ENCODE results near the gene NLRC3. TPM values are rescaled to one million over a fixed set of nuclear protein-coding genes. Genes with fewer than 3 reads are reported as not detected.
A peak's percentile ranks its signal among the peaks of the same experiment; 100 is the strongest.
"Not testable (repeated sequence)": the region's sequence is repeated elsewhere in the genome, so short reads cannot be mapped to it uniquely, and the experiment has no call there.

NLRC3 gene
- total RNA-seq, 3 donors from 2014 or later (not counting 1 experiment from before 2014, with no cell fraction given) = 98.8 to 145 (median 133) TPM

DNA sequence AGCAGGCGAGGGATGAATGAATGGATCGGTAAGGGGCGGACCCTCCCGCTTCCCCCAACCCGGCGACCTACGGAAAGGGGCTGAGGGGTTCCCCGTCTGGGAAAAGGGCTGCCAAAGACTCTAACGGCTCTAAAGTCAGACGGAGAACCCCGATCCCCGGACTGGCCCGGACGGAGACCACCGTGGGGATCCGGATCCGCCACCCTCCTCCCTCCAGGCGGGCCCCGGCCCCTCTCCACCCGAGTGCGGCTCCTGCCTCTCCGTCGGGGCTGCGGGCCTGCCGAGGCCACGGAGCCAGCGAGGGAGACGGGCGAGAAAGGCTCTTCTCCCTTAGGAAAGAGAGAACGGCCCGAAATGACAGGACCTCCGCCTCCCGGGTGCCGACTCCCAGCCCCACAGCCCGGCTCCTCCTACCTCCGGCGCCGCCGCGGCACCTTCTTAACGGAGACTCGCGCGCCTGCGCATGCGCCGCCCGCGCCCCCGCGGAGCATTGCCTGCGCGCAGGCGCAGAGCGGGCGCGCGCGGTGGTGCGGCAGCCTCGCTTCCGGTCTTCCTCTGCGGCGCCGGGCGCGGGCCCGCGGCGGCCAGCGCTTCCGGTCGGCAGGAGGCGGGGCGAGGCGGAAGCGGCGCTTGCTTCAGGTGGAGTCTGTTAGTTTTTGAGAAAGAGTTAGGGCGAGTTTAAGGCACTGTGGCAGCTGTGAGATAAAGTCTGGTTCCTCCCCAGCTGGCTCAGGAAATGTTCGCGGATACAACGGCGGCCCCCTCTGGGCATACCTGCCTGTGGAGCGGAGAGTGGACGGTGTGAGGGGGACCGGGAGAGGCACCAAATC lies 34.2 kb upstream of the NLRC3 start, which contains the start of gene SLX4:
Gene SLX4, minus strand, starts transcription at position 461 of the 830 bp plus-strand sequence. CDS start 2,642 bp downstream, outside the sequence.
- peaks cover 48 to 49% of the 10 kb centered on the region in 2 donors for H3K4me1 Mint-ChIP-seq

DNA sequence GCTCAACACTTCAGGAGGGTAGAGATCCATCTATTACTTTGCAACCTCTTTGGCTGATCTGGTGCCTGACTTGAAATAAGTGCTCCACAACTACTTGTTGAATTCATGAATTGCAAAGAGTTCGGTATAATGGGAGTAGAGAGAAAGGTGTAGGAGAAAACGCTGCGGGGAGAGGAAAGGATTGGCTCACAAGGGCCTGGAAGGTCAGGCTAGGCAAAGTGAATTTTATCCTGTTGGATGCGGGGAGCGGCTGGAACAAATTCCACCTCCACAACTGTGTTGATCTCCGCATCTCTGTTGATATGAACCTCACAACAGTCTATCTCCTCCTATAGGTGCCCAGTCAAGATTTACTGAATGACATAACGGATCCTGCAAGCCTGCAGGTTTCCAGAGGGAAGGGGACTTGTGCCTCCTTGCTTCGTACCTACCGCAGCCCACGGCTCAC lies 33.5 kb upstream of the NLRC3 start:
- Mint-ChIP-seq H3K9me3 (no peaks in the 10 kb centered on the region), H3K4me3 (peak overlapping the region; percentile 85), H3K36me3 (no peaks in the 10 kb centered on the region), H3K27me3 (ENCODE audit: low read depth in 2 of 2) (no peaks in the 10 kb centered on the region), H3K27ac (peak overlapping the region; percentile 97 to 98), H3K4me1 (peaks cover 48 to 49% of the 10 kb centered on the region in 2 donors)
- WGBS (ENCODE audit: insufficient coverage) = 6% methylated on average over 10 of the region's 10 CpGs
- Histone ChIP-seq H3K4me1 (ENCODE audit: control insufficient read depth, insufficient read depth, low read length) (peaks cover 25% of the 10 kb centered on the region), H3K27ac (ENCODE audit: low read length) (peak overlapping the region; percentile 84), H3K36me3 (ENCODE audit: control insufficient read depth, insufficient read depth, low read length) (no peaks in the 10 kb centered on the region), H3K9me3 (ENCODE audit: control insufficient read depth, insufficient read depth, low read length) (no peaks in the 10 kb centered on the region), H3K4me3 (ENCODE audit: low read length) (peak overlapping the region; percentile 92), H3K27me3 (ENCODE audit: control insufficient read depth, insufficient read depth, low read length) (no peaks in the 10 kb centered on the region)
- TF ChIP-seq, protein P1, sequence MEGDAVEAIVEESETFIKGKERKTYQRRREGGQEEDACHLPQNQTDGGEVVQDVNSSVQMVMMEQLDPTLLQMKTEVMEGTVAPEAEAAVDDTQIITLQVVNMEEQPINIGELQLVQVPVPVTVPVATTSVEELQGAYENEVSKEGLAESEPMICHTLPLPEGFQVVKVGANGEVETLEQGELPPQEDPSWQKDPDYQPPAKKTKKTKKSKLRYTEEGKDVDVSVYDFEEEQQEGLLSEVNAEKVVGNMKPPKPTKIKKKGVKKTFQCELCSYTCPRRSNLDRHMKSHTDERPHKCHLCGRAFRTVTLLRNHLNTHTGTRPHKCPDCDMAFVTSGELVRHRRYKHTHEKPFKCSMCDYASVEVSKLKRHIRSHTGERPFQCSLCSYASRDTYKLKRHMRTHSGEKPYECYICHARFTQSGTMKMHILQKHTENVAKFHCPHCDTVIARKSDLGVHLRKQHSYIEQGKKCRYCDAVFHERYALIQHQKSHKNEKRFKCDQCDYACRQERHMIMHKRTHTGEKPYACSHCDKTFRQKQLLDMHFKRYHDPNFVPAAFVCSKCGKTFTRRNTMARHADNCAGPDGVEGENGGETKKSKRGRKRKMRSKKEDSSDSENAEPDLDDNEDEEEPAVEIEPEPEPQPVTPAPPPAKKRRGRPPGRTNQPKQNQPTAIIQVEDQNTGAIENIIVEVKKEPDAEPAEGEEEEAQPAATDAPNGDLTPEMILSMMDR (IDR thresholded peaks at IDR 0.05) = no peak
- peak in 1 of 2 donors; percentile 45 for DNase-seq
- intact Hi-C loops (cut with micrococcal nuclease) = loop anchor here (1.0 to 5.0 kb wide), 3 partner anchors 31 to 507 kb away; partner anchors contain the start of gene ADCY9
- ATAC-seq = no peak

More for the DNA sequence above, 34.2 kb upstream of the NLRC3 start, which contains the start of gene SLX4:
- H3K27ac Mint-ChIP-seq = peak within 1 kb of the TSS; percentile 97 to 98
- no peaks in the 10 kb centered on the region for H3K9me3 ChIP-seq (ENCODE audit: control insufficient read depth, insufficient read depth, low read length)
- H3K4me1 ChIP-seq (ENCODE audit: control insufficient read depth, insufficient read depth, low read length) = peaks cover 25% of the 10 kb centered on the region
- DNase-seq (peak; percentile 91 to 99), ATAC-seq (peak; percentile 87 to 95 (median 91))
- peak within 1 kb of the TSS; percentile 99 for H3K4me3 Mint-ChIP-seq
- H3K27me3 Mint-ChIP-seq (ENCODE audit: low read depth in 2 of 2) = no peaks in the 10 kb centered on the region
- peak within 1 kb of the TSS; percentile 95 for H3K4me3 ChIP-seq (ENCODE audit: low read length)
- no peaks in the 10 kb centered on the region for H3K36me3 ChIP-seq (ENCODE audit: control insufficient read depth, insufficient read depth, low read length)
- intact Hi-C loops (cut with micrococcal nuclease) = loop anchor here (1.0 to 5.0 kb wide), 3 partner anchors 32 to 506 kb away; partner anchors contain the start of gene ADCY9
- peak within 1 kb of the TSS; percentile 85 for H3K27ac ChIP-seq (ENCODE audit: low read length)
- under 1% methylated on average over 86 of the region's 86 CpGs for WGBS (ENCODE audit: insufficient coverage)
- no peaks in the 10 kb centered on the region for H3K27me3 ChIP-seq (ENCODE audit: control insufficient read depth, insufficient read depth, low read length)
- no peaks in the 10 kb centered on the region for H3K9me3 Mint-ChIP-seq
- TF ChIP-seq, protein P1 (IDR thresholded peaks at IDR 0.05) = no peak
- H3K36me3 Mint-ChIP-seq = no peaks in the 10 kb centered on the region

DNA sequence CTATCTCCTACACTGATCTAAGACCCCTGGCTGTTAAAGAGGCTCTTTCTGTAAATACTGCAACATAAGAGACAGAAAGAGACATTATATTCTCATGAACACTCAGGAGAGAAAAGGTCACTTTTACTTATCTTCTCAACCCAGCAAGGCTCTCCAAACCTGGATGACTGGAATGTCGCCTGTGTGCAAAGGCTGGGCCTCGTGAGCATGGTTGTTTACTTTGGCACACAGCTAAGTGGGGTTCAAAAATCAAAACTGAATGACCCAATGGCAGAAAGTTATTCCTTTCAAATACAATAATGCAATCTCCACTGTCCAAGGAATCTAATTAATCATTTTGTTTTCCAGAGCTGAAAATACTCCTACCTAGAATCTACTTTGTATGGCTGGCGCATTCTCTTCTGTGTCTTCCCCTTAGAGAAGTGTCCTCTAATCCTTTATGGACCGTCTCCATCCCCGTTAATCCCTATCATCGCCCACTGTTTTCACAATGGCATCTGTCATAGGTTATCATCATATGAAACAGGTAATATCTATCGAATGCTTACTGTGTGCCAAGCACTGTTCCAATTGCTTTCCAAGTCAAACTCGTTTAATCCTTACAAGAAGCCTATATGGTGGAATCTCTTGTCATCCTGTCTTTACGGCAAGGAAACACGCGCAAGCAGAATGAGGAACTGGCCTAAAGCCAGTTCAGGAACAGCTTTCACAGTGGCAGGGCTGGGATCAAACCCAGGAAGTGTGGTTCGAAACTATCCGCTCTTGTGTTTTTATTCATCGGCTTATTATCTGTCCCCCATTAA lies 32.9 kb upstream of the NLRC3 start:
- H3K4me3 ChIP-seq (ENCODE audit: low read length) = peak overlapping the region; percentile 92
- no peaks in the 10 kb centered on the region for H3K27me3 ChIP-seq (ENCODE audit: control insufficient read depth, insufficient read depth, low read length)
- H3K4me1 ChIP-seq (ENCODE audit: control insufficient read depth, insufficient read depth, low read length) = peaks cover 25% of the 10 kb centered on the region
- H3K9me3 Mint-ChIP-seq = no peaks in the 10 kb centered on the region
- no peaks in the 10 kb centered on the region for H3K36me3 Mint-ChIP-seq
- peaks cover 43% of the 10 kb centered on the region in 2 donors for H3K4me1 Mint-ChIP-seq
- TF ChIP-seq, protein P1 (IDR thresholded peaks at IDR 0.05) = no peak
- peak overlapping the region; percentile 97 to 98 for H3K27ac Mint-ChIP-seq
- DNase-seq (peak in 1 of 2 donors; percentile 24), ATAC-seq (no peak)
- H3K9me3 ChIP-seq (ENCODE audit: control insufficient read depth, insufficient read depth, low read length) = no peaks in the 10 kb centered on the region
- H3K27me3 Mint-ChIP-seq (ENCODE audit: low read depth in 2 of 2) = no peaks in the 10 kb centered on the region
- WGBS (ENCODE audit: insufficient coverage) = 62% methylated on average over 14 of the region's 14 CpGs
- intact Hi-C loops (cut with micrococcal nuclease) = loop anchor here (5.0 kb wide), 2 partner anchors 267 to 507 kb away; partner anchors contain the start of gene ADCY9
- peak overlapping the region; percentile 85 for H3K4me3 Mint-ChIP-seq
- H3K27ac ChIP-seq (ENCODE audit: low read length) = no peak overlapping the region
- no peaks in the 10 kb centered on the region for H3K36me3 ChIP-seq (ENCODE audit: control insufficient read depth, insufficient read depth, low read length)

DNA sequence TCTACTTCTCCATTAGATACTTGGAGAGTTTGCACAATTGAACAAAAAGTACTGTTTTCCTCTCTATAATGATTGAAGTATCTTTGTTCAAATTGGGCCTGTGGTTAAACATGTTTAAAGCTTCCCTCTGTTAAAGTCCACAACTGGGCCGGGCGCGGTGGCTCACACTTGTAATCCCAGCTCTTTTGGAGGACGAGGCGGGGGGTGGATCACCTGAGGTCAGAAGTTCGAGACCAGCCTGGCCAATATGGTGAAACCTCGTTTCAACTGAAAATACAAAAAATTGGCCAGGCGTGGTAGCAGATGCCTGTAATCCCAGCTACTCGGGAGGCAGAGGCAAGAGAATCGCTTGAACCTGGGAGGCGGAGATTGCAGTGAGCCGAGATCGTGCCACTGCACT lies 31.8 kb upstream of the NLRC3 start:
- H3K36me3 Mint-ChIP-seq; H3K9me3 Mint-ChIP-seq; ATAC-seq; DNase-seq; H3K27me3 Mint-ChIP-seq (ENCODE audit: low read depth in 2 of 2); H3K27ac ChIP-seq (ENCODE audit: low read length); H3K9me3 ChIP-seq (ENCODE audit: control insufficient read depth, insufficient read depth, low read length); H3K27ac Mint-ChIP-seq; intact Hi-C loops (cut with micrococcal nuclease); H3K4me3 Mint-ChIP-seq; H3K36me3 ChIP-seq (ENCODE audit: control insufficient read depth, insufficient read depth, low read length); H3K4me3 ChIP-seq (ENCODE audit: low read length); H3K27me3 ChIP-seq (ENCODE audit: control insufficient read depth, insufficient read depth, low read length): not testable (repeated sequence)
- H3K4me1 Mint-ChIP-seq = peaks cover 34% of the 10 kb centered on the region in 2 donors
- 96% methylated on average over 12 of the region's 13 CpGs for WGBS (ENCODE audit: insufficient coverage)
- peaks cover 25% of the 10 kb centered on the region for H3K4me1 ChIP-seq (ENCODE audit: control insufficient read depth, insufficient read depth, low read length)

Measured in natural killer cell (primary cell).